GM23338 (cell line): ENCODE measurements around the gene C1orf74.

ENCODE experiments used
- EZH2 ChIP-seq: fragments of 200-600 bp; sonication (generic); IDR thresholded peaks from one replicate; pipeline ENCODE4 v1.8.0; 2017; ENCODE audit warnings: antibody characterized with exemption, mild to moderate bottlenecking, low read depth; ENCODE audit not compliant: unreplicated experiment
- EZH2phosphoT487 ChIP-seq: fragments of 200-600 bp; sonication (generic); IDR thresholded peaks from one replicate; pipeline ENCODE4 v1.8.1; 2018; ENCODE audit warnings: antibody characterized with exemption; ENCODE audit not compliant: unreplicated experiment
- NANOG ChIP-seq: IDR thresholded peaks from 2 replicates; pipeline ENCODE4 v1.6.1; 2016; ENCODE audit warnings: antibody characterized with exemption, borderline replicate concordance
- POLR2AphosphoS5 ChIP-seq: IDR thresholded peaks from 2 replicates; pipeline ENCODE4 v1.6.1; 2016; ENCODE audit warnings: antibody characterized with exemption, low read depth
- TF ChIP-seq, protein P1 (sequence below), 2 experiments: fragments of 200-600 bp in 1 of 2; sonication (generic) in 1 of 2; conservative IDR thresholded peaks; 2 replicates each; pipeline versions ENCODE4 v1.5.1 to v1.6.1; 2016 to 2017; ENCODE audit warnings: antibody characterized with exemption in 2 of 2, low read depth in 2 of 2, mild to moderate bottlenecking in 2 of 2, moderate library complexity in 1 of 2

DNA sequence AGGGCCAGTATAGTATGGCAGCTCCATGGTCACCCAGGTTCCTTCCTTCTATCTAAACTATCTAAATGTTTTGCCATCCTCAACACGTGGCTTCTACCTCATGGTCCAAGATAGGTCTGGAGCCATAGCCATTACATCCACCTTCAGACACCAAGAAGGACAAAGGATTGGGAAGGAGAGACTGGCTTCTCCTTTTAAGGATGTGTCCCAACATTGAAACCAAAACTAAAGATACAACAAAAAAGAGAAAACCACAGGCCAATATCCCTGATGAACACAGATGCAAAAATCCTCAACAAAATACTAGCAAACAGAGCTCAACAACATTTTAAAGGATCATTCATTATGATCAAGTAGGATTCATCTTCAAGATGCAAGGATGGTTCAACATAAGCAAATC is 54.9 kb downstream of the C1orf74 start:
- TF ChIP-seq EZH2phosphoT487: no peak
- no peak for TF ChIP-seq POLR2AphosphoS5
- TF ChIP-seq NANOG: no peak
- TF ChIP-seq, protein P1, sequence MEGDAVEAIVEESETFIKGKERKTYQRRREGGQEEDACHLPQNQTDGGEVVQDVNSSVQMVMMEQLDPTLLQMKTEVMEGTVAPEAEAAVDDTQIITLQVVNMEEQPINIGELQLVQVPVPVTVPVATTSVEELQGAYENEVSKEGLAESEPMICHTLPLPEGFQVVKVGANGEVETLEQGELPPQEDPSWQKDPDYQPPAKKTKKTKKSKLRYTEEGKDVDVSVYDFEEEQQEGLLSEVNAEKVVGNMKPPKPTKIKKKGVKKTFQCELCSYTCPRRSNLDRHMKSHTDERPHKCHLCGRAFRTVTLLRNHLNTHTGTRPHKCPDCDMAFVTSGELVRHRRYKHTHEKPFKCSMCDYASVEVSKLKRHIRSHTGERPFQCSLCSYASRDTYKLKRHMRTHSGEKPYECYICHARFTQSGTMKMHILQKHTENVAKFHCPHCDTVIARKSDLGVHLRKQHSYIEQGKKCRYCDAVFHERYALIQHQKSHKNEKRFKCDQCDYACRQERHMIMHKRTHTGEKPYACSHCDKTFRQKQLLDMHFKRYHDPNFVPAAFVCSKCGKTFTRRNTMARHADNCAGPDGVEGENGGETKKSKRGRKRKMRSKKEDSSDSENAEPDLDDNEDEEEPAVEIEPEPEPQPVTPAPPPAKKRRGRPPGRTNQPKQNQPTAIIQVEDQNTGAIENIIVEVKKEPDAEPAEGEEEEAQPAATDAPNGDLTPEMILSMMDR (conservative IDR thresholded peaks at IDR 0.05; ENCODE audit: low read depth in 2 of 2): no peak
- no peak for TF ChIP-seq EZH2
